TTC549 (cell line): ENCODE data around the gene ATPAF2.

Source experiments
- FAIRE-seq: peaks from 2 replicates; lab custom pipeline; 2012; peaks lifted over from hg19 to GRCh38; lab: Jason Lieb, UNC

Gene ATPAF2

DNA sequence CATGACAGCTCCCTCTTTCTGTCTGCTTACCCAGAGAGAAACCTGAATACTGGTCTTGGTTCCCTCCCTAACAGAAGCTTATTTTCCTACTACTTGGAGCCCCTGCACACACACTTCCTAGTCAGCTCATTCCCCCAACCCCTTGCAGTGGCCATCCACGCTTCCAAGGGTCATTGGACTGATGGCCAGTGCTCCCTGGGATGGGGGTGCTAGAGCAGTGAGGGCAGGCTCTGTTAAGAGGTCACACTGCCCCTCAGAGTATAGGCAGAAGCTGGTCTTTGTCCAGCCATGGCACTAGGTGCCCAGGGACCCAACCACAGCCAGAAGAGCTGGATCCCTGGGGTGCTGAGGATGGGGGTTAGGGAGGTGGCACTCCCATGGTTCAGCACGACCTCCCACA lies 53.8 kb downstream of the ATPAF2 start:
- no peak for FAIRE-seq

- no peak for FAIRE-seq
These were observed 55.2 kb downstream of the ATPAF2 start for GRCh38 chr17:17983776-17984175.

DNA sequence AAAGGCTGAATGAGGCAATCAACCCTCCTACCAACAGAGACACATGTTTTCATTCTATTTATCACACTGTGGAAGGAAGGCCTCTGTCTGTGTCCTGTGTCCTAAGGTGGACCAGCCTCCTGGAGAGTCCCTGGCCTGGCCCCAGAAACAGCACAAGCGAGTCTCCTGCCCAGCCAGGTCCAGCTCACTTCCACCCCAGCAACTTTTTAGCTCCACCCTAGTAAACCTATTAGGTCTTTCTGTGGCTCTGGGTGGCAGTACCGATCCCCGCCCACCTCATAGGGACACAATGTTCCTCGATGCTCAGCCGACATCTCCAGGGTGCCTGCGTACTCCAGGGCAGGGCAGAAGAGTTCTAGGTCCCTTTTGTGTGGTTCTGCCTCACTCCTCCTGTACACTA lies 55.6 kb downstream of the ATPAF2 start:
- FAIRE-seq: no peak

DNA sequence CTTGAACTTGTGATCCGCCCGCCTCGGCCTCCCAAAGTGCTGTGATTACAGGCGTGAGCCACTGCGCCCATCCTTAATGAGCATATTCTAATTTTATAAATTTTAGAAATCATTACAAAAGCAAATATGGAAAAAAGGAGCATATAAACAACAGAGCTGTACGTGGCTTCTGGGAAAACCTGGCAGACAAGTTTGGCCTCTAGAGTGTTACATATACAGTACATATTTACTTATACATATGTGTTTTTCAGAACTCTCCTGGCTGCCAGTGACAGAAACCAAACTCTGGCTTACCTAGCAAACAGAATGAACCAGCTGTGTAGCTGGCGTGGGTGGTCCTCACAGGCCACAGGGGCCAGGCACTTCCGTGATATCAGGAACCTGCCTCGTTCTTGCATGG lies 56.2 kb downstream of the ATPAF2 start:
- FAIRE-seq: no peak

DNA sequence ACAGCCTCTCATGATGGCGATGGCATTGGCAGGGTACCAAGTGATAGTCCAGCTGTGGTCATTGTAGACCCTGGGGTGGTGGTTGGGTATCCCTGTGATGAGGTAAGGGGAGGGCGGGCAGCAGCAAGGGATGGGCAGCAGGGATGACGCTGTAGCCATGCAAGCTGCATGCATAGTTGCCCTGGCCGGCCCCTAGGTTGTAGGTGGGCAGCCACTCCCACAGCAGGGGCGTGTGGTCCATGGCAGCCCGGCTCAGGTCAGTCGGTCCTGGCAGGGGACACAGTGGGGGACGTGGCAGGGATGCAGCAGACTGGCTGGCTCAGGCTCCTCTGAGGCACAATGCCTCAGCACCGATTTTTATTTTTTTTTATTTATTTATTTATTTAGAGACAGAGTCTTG lies 57.6 kb downstream of the ATPAF2 start:
- no peak for FAIRE-seq

DNA sequence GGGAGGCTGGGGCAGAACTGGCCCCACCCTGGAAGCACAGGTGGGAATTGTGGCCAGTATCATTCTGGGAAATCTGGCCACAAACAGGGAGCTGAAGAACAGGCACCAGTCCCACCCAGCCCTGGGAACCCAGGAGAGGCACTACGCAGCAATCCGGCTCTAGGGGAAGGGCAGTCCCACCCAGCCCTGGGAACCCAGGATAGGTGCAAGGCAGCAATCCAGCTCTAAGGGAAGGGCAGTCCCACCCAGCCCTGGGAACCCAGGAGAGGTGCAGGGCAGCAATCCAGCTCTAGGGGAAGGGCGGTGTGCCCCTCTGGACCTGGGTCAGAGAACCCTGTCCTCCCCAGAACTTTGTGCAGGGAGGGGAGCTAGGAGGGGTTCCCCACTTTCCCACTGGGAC lies 59.2 kb downstream of the ATPAF2 start:
- FAIRE-seq: no peak

- FAIRE-seq: no peak
These were observed 60.2 kb downstream of the ATPAF2 start for GRCh38 chr17:17978481-17979424.

GRCh38 chr17:17976931-17977570 lies 61.9 kb downstream of the ATPAF2 start:
- no peak for FAIRE-seq

DNA sequence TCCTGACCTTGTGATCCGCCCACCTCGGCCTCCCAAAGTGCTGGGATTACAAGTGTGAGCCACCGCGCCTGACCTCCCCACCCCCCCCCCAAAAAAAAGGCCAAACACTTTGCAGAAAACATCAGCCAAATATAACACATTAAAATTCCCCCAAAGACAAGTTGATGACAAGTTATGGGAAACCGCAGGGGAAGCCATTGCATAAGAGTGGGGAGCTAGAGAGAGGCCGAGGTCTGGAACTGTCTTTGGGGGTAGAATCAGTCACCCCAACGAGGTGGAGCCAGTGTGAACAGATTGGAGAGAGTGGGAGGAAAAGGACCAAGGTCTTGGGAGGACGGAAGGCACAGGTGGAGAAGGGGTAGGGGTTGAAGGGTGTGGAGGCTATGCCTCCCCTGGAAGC lies 63.5 kb downstream of the ATPAF2 start:
- no peak for FAIRE-seq

GRCh38 chr17:17972952-17973254 lies 66.1 kb downstream of the ATPAF2 start:
- no peak for FAIRE-seq

DNA sequence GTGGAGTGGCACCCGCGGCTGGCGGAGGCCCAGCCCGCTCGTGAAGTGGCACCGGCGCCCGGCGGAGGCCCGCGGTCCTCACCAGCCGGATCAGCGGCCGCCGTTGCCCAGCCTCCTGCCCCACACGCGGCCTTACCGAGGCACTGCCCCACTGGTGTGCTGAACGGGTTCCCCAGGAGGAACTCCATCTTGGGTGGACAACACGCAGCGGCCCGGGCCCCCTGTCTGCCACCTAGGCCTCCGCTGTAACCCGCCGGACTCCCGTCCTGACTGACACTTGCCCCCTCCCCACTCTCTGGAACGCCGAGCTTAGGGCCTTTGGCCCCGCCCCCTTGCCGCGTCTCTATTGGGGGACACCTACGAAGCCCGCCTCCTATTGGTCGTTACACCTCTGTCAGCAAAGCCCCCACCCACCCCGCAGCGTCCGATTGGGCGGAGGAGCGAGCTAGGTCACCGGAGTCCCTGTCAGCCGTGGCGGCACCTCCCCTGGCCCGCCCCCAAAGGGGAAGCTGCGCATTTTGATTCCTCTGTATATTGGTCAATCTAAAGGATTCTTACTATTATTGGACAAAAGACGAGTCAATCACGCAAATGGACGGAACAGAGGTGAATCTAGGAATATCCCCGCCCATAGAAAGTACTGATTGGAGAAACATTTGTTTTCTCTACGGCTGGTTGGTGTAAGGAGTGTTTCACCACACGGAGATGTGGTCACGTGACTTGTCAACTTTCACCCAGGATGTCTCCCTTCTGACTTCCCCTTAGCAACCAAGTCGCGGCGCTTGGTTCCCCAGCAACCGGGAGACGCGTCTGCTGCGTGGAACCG lies 66.6 kb downstream of the ATPAF2 start, which contains the start of the genes DRC3 and TOM1L2:
Gene DRC3, plus strand, starts transcription at position 737 of the 826 bp plus-strand sequence. CDS start 4,737 bp downstream, outside the sequence.
Gene TOM1L2, minus strand, starts transcription at position 275 of the 826 bp plus-strand sequence. Its CDS starts 87 bp downstream, at position 188.
- peak; percentile 99 for FAIRE-seq

GRCh38 chr17:17971431-17972125 lies 67.4 kb downstream of the ATPAF2 start:
- no peak for FAIRE-seq

- no peak for FAIRE-seq
These were observed 68.1 kb downstream of the ATPAF2 start for GRCh38 chr17:17970699-17971430.
